Measurements from ENCODE around the gene CLDN14.

- TF ChIP-seq CTCF (IDR thresholded peaks at IDR 0.05): no peak
- no peak for TF ChIP-seq POLR2A (IDR thresholded peaks at IDR 0.05)
These were observed 29.0 kb upstream of the CLDN14 start for GRCh38 chr21:36508948-36509347.
